GM23338 (cell line): Measurements from ENCODE around the gene IER2. TPM values are rescaled to one million over a fixed set of nuclear protein-coding genes. Genes with fewer than 3 reads are reported as not detected.

Source experiments
- ATAC-seq: fragments of 200-7000 bp; cut with Tn5 transposase; 3 replicates; pipeline ENCODE4 v1.9.1; 2020
- DNase-seq: peaks from one replicate; pipeline ENCODE4 v3.0.0-alpha.2; 2015; ENCODE audit warnings: low spot score
- H2AFZ ChIP-seq: fragments of 200-600 bp; sonication (generic); 2 replicates; pipeline ENCODE4 v1.8.0; 2016; ENCODE audit warnings: antibody characterized with exemption, mild to moderate bottlenecking, moderate library complexity
- H3F3A ChIP-seq: fragments of 200-600 bp; sonication (generic); replicated peaks from 2 replicates; pipeline ENCODE4 v1.8.0; 2017; ENCODE audit warnings: antibody characterized with exemption, mixed run types, low read depth
- H3K27ac ChIP-seq: fragments of 200-600 bp; sonication (generic); 2 replicates; pipeline ENCODE4 v1.6.1; 2016; ENCODE audit warnings: low read depth
- H3K27me3 ChIP-seq: fragments of 200-600 bp; sonication (generic); 2 replicates; pipeline ENCODE4 v1.8.0; 2016; ENCODE audit warnings: mild to moderate bottlenecking, mixed run types, moderate library complexity; ENCODE audit not compliant: insufficient read depth
- H3K36me3 ChIP-seq: fragments of 200-600 bp; sonication (generic); 2 replicates; pipeline ENCODE4 v1.8.0; 2016; ENCODE audit warnings: mild to moderate bottlenecking; ENCODE audit not compliant: insufficient read depth
- H3K4me1 ChIP-seq: fragments of 200-600 bp; sonication (generic); 2 replicates; pipeline ENCODE4 v1.8.0; 2016; ENCODE audit warnings: mild to moderate bottlenecking, moderate library complexity; ENCODE audit not compliant: insufficient read depth
- H3K4me2 ChIP-seq: fragments of 200-600 bp; sonication (generic); 2 replicates; pipeline ENCODE4 v1.7.1; 2017; ENCODE audit warnings: mixed run types
- H3K4me3 ChIP-seq: fragments of 200-600 bp; sonication (generic); 2 replicates; pipeline ENCODE4 v1.6.1; 2016; ENCODE audit warnings: mixed run types
- H3K79me2 ChIP-seq: fragments of 200-600 bp; sonication (generic); replicated peaks from 2 replicates; pipeline ENCODE4 v1.8.0; 2017; ENCODE audit warnings: mild to moderate bottlenecking; ENCODE audit not compliant: insufficient read depth
- H3K9me2 ChIP-seq: fragments of 200-600 bp; sonication (generic); 2 replicates; pipeline ENCODE4 v1.8.0; 2017; ENCODE audit not compliant: insufficient read depth
- H4K20me1 ChIP-seq: fragments of 200-600 bp; sonication (generic); replicated peaks from 2 replicates; pipeline ENCODE4 v1.8.0; 2017; ENCODE audit warnings: mild to moderate bottlenecking; ENCODE audit not compliant: insufficient read depth
- H3K27ac Mint-ChIP-seq: 2 replicates; pipeline ENCODE4 v1.8.0; 2020; ENCODE audit warnings: inconsistent platforms, mild to moderate bottlenecking, moderate library complexity, mixed read lengths
- H3K27me3 Mint-ChIP-seq: 3 replicates; pipeline ENCODE4 v1.8.0; 2022; ENCODE audit warnings: low read depth, mild to moderate bottlenecking, moderate library complexity, mixed read lengths, inconsistent platforms; ENCODE audit not compliant: insufficient read depth, poor library complexity
- H3K36me3 Mint-ChIP-seq: 3 replicates; pipeline ENCODE4 v1.8.0; 2021; ENCODE audit warnings: low read depth, mild to moderate bottlenecking, inconsistent platforms, moderate library complexity, mixed read lengths
- H3K4me1 Mint-ChIP-seq: 3 replicates; pipeline ENCODE4 v1.8.0; 2020; ENCODE audit warnings: mild to moderate bottlenecking, inconsistent platforms, mixed read lengths
- H3K4me3 Mint-ChIP-seq: 3 replicates; pipeline ENCODE4 v1.8.0; 2021; ENCODE audit warnings: moderate library complexity, mild to moderate bottlenecking, inconsistent platforms, mixed read lengths
- H3K9me3 Mint-ChIP-seq: 3 replicates; pipeline ENCODE4 v1.8.0; 2020; ENCODE audit warnings: moderate library complexity, mild to moderate bottlenecking, inconsistent platforms, mixed read lengths
- CREB1 ChIP-seq: fragments of 250-450 bp; sonication (Bioruptor Pico); IDR thresholded peaks from 2 replicates; pipeline ENCODE4 v1.5.0; 2020; ENCODE audit warnings: low read depth, mild to moderate bottlenecking, moderate library complexity
- NANOG ChIP-seq: IDR thresholded peaks from 2 replicates; pipeline ENCODE4 v1.6.1; 2016; ENCODE audit warnings: antibody characterized with exemption, borderline replicate concordance
- POLR2AphosphoS5 ChIP-seq: IDR thresholded peaks from 2 replicates; pipeline ENCODE4 v1.6.1; 2016; ENCODE audit warnings: antibody characterized with exemption, low read depth
- ZNF331 ChIP-seq: fragments of 250-450 bp; sonication (Bioruptor Pico); IDR thresholded peaks from 2 replicates; pipeline ENCODE4 v1.5.0; 2020; ENCODE audit warnings: low read depth, mild to moderate bottlenecking, moderate library complexity
- polyA plus RNA-seq: library from polyadenylated mRNA; unstranded; fragments of >200 nt; fragmentation: Nextera tagmentation; extraction: Ambion mirVana; gene quantifications from 2 replicates; pipeline ENCODE4 v1.2.1, GENCODE V29; 2016
- total RNA-seq: library from RNA; depleted of rRNA; stranded (reverse); fragments of >200 nt; shearing (Covaris generic); gene quantifications from 2 replicates; pipeline ENCODE4 v1.2.3, GENCODE V29; 2014
- TF ChIP-seq, protein P1 (sequence below): IDR thresholded peaks from 2 replicates; pipeline ENCODE4 v1.6.1; 2016; ENCODE audit warnings: antibody characterized with exemption
- TF ChIP-seq, protein P2 (sequence below), 2 experiments: fragments of 200-600 bp in 1 of 2; sonication (generic) in 1 of 2; conservative IDR thresholded peaks; 2 replicates each; pipeline versions ENCODE4 v1.5.1 to v1.6.1; 2016 to 2017; ENCODE audit warnings: antibody characterized with exemption in 2 of 2, low read depth in 2 of 2, mild to moderate bottlenecking in 2 of 2, moderate library complexity in 1 of 2

Gene IER2
- total and polyA plus RNA-seq, 2 experiments from 2014 or later = 124 to 191 TPM

DNA sequence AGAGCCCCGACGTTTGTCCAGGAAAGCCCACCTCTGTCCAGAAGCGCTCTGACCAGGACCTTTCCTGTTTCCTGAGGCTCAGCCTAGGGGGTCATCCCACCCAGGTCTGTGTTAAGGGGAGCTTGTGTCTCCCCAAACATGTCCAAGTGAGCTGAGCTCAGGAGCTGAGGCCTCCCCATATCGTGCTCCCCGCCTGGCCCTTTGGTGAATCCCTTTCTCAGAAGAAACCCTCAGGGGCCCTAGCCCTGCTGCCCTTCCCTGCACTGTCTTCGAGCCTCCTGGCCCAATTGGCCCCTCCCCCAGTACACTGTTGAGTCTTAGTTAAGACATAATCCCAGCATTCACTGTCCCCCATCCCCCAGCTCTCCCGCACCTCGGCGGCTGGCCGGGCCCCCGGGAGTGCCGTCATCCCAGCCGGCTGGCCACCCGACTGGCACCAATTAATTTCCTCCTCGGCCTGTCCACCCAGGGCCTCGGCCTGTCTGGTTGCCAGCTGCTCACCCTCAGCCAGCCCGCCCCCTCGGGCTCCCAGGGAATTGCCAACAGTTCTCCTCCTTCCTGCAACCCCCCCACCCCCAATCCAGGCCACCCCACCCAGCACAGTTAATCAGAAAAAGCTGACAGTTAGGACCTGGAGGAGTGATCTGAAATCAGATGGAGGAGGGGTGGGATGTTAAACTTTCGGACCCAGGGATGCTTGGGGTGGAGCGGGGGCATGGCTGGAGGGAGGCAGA, 13.6 kb downstream of the IER2 start:
- no peak for TF ChIP-seq ZNF331 (CRISPR knock-in tag)
- TF ChIP-seq, protein P1, sequence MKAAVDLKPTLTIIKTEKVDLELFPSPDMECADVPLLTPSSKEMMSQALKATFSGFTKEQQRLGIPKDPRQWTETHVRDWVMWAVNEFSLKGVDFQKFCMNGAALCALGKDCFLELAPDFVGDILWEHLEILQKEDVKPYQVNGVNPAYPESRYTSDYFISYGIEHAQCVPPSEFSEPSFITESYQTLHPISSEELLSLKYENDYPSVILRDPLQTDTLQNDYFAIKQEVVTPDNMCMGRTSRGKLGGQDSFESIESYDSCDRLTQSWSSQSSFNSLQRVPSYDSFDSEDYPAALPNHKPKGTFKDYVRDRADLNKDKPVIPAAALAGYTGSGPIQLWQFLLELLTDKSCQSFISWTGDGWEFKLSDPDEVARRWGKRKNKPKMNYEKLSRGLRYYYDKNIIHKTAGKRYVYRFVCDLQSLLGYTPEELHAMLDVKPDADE = peak; percentile 5; the same call in 1 of the 2 replicates
- peak; percentile 58; the same call in 1 of the 2 replicates for TF ChIP-seq POLR2AphosphoS5
- peak; percentile 13; the same call in 1 of the 2 replicates for TF ChIP-seq CREB1 (CRISPR knock-in tag)
- peak overlapping the region; percentile 85 for H3K4me2 ChIP-seq
- no peaks in the 10 kb centered on the region for H3K36me3 ChIP-seq
- Mint-ChIP-seq H3K27ac (peak overlapping the region; percentile 99), H3K9me3 (peaks cover 3% of the 10 kb centered on the region; the same call in 1 of the 3 replicates), H3K36me3 (peaks cover 3% of the 10 kb centered on the region; the same call in 1 of the 3 replicates), H3K4me1 (peaks cover 37% of the 10 kb centered on the region), H3K27me3 (peaks cover 14% of the 10 kb centered on the region), H3K4me3 (peak overlapping the region; percentile 75)
- peak; percentile 90 for DNase-seq
- H3K9me2 ChIP-seq = no peaks in the 10 kb centered on the region
- H3K27ac ChIP-seq = peak overlapping the region; percentile 100
- H3K27me3 ChIP-seq = no peaks in the 10 kb centered on the region
- H2AFZ ChIP-seq = no peak overlapping the region
- H3F3A ChIP-seq = peaks cover 36% of the 10 kb centered on the region
- H3K4me3 ChIP-seq = peak overlapping the region; percentile 61
- peaks cover 17% of the 10 kb centered on the region for H3K79me2 ChIP-seq
- no peaks in the 10 kb centered on the region; the same call in 1 of the 2 replicates for H4K20me1 ChIP-seq
- peaks cover 65% of the 10 kb centered on the region for H3K4me1 ChIP-seq
- peak; percentile 43 for ATAC-seq

DNA sequence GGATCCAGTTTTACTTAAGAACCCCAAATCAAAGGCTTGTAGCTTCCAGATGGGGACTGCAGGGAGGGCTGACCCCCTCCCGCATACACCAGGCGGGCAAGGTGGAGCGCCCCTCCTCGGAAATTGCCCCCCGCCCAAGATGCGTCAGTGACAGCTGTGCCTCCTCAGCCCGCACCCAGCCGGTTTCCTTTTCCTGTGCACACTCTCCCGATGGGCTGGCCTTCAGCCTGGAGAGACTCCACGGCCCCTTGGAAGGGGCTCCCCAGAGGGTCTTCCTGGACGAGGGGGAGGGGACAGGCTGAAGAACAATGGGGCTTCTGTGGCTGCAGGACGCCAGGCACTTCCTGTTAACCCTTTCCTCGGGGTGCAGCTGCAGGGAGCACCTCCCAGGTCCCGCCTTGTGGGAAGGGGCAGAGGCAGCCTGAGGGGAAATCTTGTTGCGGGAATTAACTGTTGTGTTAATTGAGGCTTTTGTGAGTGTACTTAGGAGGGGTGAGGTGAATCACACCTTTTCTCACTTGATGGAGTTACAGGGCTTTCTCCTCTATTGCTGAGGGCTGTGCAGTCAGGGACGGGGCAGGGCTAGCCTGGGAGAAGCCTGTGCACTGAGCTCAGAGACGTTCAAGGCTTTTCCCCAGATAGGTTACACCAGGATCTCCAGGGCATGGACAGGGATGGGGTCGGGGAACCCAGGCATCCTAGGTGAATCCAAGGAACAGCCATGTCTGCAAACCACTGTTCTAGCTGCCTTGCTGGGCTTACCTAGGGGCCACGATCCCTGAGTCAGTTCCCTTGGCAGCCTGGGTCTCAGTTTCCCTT, 14.3 kb downstream of the IER2 start:
- H3K36me3 ChIP-seq = no peaks in the 10 kb centered on the region
- DNase-seq = peak; percentile 99
- Mint-ChIP-seq H3K4me1 (peaks cover 40% of the 10 kb centered on the region), H3K36me3 (peaks cover 5% of the 10 kb centered on the region; the same call in 1 of the 3 replicates), H3K4me3 (peak overlapping the region; percentile 75), H3K9me3 (peaks cover 3% of the 10 kb centered on the region; the same call in 1 of the 3 replicates), H3K27me3 (peaks cover 12% of the 10 kb centered on the region), H3K27ac (peak overlapping the region; percentile 99)
- H3F3A ChIP-seq = peaks cover 36% of the 10 kb centered on the region
- ATAC-seq = peak; percentile 54
- peak overlapping the region; percentile 85 for H3K4me2 ChIP-seq
- peak; percentile 47 for TF ChIP-seq NANOG
- TF ChIP-seq, protein P1 = peak; percentile 92
- TF ChIP-seq CREB1 (CRISPR knock-in tag) = peak; percentile 21; the same call in 1 of the 2 replicates
- TF ChIP-seq, protein P2, sequence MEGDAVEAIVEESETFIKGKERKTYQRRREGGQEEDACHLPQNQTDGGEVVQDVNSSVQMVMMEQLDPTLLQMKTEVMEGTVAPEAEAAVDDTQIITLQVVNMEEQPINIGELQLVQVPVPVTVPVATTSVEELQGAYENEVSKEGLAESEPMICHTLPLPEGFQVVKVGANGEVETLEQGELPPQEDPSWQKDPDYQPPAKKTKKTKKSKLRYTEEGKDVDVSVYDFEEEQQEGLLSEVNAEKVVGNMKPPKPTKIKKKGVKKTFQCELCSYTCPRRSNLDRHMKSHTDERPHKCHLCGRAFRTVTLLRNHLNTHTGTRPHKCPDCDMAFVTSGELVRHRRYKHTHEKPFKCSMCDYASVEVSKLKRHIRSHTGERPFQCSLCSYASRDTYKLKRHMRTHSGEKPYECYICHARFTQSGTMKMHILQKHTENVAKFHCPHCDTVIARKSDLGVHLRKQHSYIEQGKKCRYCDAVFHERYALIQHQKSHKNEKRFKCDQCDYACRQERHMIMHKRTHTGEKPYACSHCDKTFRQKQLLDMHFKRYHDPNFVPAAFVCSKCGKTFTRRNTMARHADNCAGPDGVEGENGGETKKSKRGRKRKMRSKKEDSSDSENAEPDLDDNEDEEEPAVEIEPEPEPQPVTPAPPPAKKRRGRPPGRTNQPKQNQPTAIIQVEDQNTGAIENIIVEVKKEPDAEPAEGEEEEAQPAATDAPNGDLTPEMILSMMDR (conservative IDR thresholded peaks at IDR 0.05; ENCODE audit: low read depth in 2 of 2) = no peak
- H3K27me3 ChIP-seq = no peaks in the 10 kb centered on the region
- H3K4me1 ChIP-seq = peaks cover 72% of the 10 kb centered on the region
- H3K9me2 ChIP-seq = no peaks in the 10 kb centered on the region
- peak overlapping the region; percentile 100 for H3K27ac ChIP-seq
- H3K4me3 ChIP-seq = peak overlapping the region; percentile 61
- no peaks in the 10 kb centered on the region; the same call in 1 of the 2 replicates for H4K20me1 ChIP-seq
- H3K79me2 ChIP-seq = peaks cover 22% of the 10 kb centered on the region
- H2AFZ ChIP-seq = no peak overlapping the region
